Ovary (tissue), 3 donors: Measurements from ENCODE around the gene SLC39A5.
A peak's percentile ranks its signal among the peaks of the same experiment; 100 is the strongest.

Source experiments
- CTCF ChIP-seq, 3 donors: fragments of 450-650 bp in 2 of 3; fragments of 200-600 bp in 1 of 3; IDR thresholded peaks; one replicate each; pipeline versions ENCODE4 v1.5.1 to v1.8.0; 2016 to 2022; ENCODE audit warnings: antibody characterized with exemption in 3 of 3, mild to moderate bottlenecking in 1 of 3
- EP300 ChIP-seq: sonication (generic); formaldehyde crosslinking; IDR thresholded peaks from one replicate; pipeline ENCODE4 v1.6.1; 2017; ENCODE audit warnings: antibody characterized with exemption
- POLR2A ChIP-seq: fragments of 450-650 bp; IDR thresholded peaks from one replicate; pipeline ENCODE4 v1.6.1; 2017; ENCODE audit warnings: antibody characterized with exemption, mild to moderate bottlenecking, moderate library complexity
- donor health status: DM: no; HTN: no; CAD: no.

GRCh38 chr12:56206452-56207166 is 23.2 kb upstream of the SLC39A5 start:
- TF ChIP-seq CTCF (IDR thresholded peaks at IDR 0.05) (peak in 2 of 3 donors; percentile 16 to 21), POLR2A (no peak), EP300 (no peak)
